Measurements from ENCODE around the gene ESPNL. TPM values are rescaled to one million over a fixed set of nuclear protein-coding genes. Genes with fewer than 3 reads are reported as not detected.

Gene ESPNL
- total and polyA plus RNA-seq, 7 donors: 0.04 to 0.32 (median 0.16) TPM; not detected in 1

GRCh38 chr2:238150686-238151085 is 50.5 kb downstream of the ESPNL start:
- TF ChIP-seq CTCF (IDR thresholded peaks at IDR 0.05): no peak
- Histone ChIP-seq H3K9me3 (no peaks in the 10 kb centered on the region), H3K36me3 (ENCODE audit: insufficient read depth in 1 of 2, low read depth in 1 of 2) (peaks cover 3 to 40% of the 10 kb centered on the region in 2 donors), H3K4me1 (peaks cover 71% of the 10 kb centered on the region), H3K4me3 (peak overlapping the region; percentile 48), H3K27me3 (ENCODE audit: insufficient read depth in 3 of 3, low read length in 2 of 3) (no peaks in the 10 kb centered on the region), H3K27ac (peak overlapping the region; percentile 99)
- no peak for ATAC-seq
- intact Hi-C loops (cut with DNase I): no loop called here
- DNase-seq: no peak
- WGBS, 3 donors: 74 to 83% (median 77%) methylated on average over 16 to 25 of the region's 25 CpGs

DNA sequence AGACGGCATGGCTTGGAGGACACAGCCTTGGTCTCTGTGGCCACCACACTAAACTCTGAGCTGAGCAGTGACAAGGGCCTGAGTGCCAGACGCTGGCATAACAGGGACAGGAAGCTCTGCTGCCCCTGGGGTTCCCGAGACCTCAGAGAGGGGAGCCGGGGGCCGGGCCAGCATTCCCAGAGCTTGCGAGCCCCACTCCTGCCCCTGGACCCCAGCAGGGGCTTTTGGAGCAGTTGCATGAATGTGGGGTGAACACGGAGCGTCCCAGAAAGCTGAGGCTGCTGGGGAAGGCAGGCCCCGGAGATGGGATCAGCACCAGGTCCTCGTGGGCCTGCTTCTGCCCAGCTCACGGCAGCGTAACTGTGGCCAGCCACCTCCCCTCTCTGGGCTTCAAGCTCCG is 51.1 kb downstream of the ESPNL start:
- ATAC-seq: no peak
- peak overlapping the region; percentile 99 for H3K27ac ChIP-seq
- H3K27me3 ChIP-seq (ENCODE audit: insufficient read depth in 3 of 3, low read length in 2 of 3): no peaks in the 10 kb centered on the region
- TF ChIP-seq CTCF (IDR thresholded peaks at IDR 0.05): no peak
- no peak for DNase-seq
- intact Hi-C loops (cut with DNase I): no loop called here
- H3K9me3 ChIP-seq: no peaks in the 10 kb centered on the region
- 76 to 87% (median 85%) methylated on average over 13 of the region's 13 CpGs for WGBS, 3 donors
- H3K4me1 ChIP-seq: peaks cover 72% of the 10 kb centered on the region
- peak overlapping the region; percentile 4 for H3K4me3 ChIP-seq
- H3K36me3 ChIP-seq (ENCODE audit: insufficient read depth in 1 of 2, low read depth in 1 of 2): peaks cover 3 to 35% of the 10 kb centered on the region in 2 donors

DNA sequence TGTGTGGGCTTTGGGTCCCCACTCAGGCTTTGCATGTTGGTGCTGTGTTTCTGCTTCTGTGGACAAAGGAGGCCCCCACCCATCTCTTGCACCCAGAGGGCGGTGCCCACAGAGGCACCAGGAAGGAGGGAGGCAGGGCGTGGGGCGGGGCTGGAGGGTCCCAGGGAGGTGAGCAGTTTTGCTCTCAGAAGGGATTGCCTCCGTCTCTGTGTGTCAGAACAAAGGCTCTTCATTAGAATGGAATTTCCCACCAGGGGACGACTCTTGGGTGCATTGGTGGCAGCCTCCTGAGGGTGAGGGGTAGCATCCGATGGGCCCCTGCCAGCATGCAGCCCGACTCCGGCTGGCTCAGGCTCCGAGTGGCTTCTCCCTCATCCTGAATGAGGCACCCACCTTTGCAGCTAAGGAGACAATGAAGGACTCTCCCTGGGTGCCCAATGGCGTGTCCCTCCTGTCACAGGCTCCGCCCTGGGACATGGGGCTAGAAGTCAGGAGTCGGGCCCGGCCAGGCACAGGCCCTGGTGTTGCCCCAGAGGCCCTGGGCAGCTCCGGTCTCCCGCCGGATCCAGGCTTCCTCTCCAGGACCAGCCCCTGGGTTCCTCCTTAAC is 51.6 kb downstream of the ESPNL start:
- WGBS, 3 donors: 78 to 80% (median 79%) methylated on average over 16 of the region's 16 CpGs
- intact Hi-C loops (cut with DNase I): no loop called here
- no peak for DNase-seq
- Histone ChIP-seq H3K9me3 (no peaks in the 10 kb centered on the region), H3K27me3 (ENCODE audit: insufficient read depth in 3 of 3, low read length in 2 of 3) (no peaks in the 10 kb centered on the region), H3K4me3 (no peak overlapping the region), H3K27ac (peak overlapping the region; percentile 99), H3K36me3 (ENCODE audit: insufficient read depth in 1 of 2, low read depth in 1 of 2) (peaks cover 3 to 30% of the 10 kb centered on the region in 2 donors), H3K4me1 (peaks cover 72% of the 10 kb centered on the region)
- TF ChIP-seq CTCF (IDR thresholded peaks at IDR 0.05): no peak
- ATAC-seq: no peak

DNA sequence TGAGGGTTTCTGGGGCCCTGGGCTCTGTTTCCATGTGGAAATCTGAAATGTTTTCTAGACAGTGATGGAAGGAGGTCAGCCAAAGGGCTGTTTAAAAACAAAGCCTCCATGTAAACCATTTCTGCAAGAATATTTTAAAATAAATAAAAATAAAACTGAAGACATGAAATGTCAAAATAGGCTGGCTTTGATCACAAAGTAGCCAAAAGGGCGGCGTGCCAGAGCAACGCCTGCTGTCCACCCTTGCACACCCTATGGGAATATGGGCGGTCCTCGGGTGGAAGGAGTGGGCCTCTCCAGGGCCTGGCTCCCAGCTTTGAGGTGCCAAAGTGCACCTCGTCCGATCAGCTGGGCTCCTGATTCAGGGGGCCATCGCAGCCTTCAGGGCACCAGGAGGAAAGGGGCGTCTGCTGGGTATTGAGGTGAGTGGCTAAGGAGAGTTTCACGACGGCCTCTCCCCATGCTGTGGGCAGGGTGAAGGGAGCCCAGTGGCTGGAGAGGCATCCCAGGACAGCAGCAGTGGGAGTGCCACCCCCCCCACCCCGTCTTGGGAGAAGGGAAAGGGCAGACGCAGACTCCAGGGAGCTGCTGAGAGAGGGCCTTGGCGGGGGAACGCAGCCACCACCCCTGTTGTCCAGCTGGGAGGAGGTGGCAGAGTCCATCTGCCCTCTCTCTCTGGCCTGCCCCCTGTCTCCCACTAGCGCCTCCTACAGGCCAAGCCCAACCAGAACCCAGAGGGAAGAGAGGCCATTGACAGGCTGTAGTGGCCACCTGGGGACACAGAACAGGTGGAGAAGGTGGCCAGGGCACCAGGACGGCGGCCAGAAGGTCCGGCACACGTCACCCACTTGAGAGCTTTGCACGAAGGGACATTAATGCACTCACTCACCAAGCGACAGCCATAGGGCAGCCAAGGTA is 52.9 kb downstream of the ESPNL start:
- Histone ChIP-seq H3K9me3 (no peaks in the 10 kb centered on the region), H3K4me1 (peaks cover 64% of the 10 kb centered on the region), H3K27ac (peak overlapping the region; percentile 69), H3K36me3 (ENCODE audit: insufficient read depth in 1 of 2, low read depth in 1 of 2) (peaks cover 3 to 25% of the 10 kb centered on the region in 2 donors), H3K4me3 (no peak overlapping the region), H3K27me3 (ENCODE audit: insufficient read depth in 3 of 3, low read length in 2 of 3) (peaks cover 0 to 1% (median 0%) of the 10 kb centered on the region in 3 donors)
- intact Hi-C loops (cut with DNase I): no loop called here
- 65 to 78% (median 66%) methylated on average over 20 to 22 of the region's 22 CpGs for WGBS, 3 donors
- peak in 1 of 2 donors; percentile 58 for DNase-seq
- ATAC-seq: peak in 1 of 4 donors; percentile 2
- TF ChIP-seq CTCF (IDR thresholded peaks at IDR 0.05): peak; percentile 23

Data from psoas muscle (tissue), 8 donors.